HG02763 (cell line): ENCODE data around the gene KIR3DL3.
"Not testable (repeated sequence)": the region's sequence is repeated elsewhere in the genome, so short reads cannot be mapped to it uniquely, and the experiment has no call there.

Source experiments
- ATAC-seq: cut with Tn5 transposase; IDR thresholded peaks from one replicate; pipeline ENCODE4 v1.9.1; 2021; ENCODE audit warnings: mild to moderate bottlenecking, moderate library complexity; ENCODE audit not compliant: unreplicated experiment

Gene KIR3DL3

DNA sequence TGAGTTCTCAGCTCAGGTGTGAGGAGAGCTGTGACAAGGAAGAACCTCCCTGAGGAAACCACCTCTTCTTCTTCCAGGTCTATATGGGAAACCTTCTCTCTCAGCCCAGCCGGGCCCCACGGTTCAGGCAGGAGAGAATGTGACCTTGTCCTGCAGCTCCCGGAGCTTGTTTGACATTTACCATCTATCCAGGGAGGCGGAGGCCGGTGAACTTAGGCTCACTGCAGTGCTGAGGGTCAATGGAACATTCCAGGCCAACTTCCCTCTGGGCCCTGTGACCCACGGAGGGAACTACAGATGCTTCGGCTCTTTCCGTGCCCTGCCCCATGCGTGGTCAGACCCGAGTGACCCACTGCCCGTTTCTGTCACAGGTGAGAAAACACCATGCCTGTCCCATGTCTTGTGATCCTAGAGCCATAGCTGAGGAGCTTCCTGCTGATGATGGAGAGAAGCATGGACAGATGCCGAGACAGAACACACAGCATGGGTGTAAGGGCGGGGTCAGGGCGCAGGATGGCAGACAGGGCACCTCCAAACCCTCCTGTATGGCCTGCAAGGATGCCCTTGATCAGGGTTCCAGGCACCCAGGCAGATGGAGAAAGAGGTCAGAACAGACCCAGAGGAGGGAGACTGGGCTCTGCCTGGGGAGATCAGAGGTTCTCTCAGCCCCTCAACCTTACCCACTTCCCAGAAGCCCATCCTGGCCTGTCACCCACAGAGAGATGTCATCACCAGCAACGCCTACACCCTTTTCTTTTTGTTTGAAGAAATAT is 5.4 kb downstream of the KIR3DL3 start:
- ATAC-seq = no peak

- no peak for ATAC-seq
Observed at GRCh38 chr19:54731191-54731590, 6.9 kb downstream of the KIR3DL3 start.

DNA sequence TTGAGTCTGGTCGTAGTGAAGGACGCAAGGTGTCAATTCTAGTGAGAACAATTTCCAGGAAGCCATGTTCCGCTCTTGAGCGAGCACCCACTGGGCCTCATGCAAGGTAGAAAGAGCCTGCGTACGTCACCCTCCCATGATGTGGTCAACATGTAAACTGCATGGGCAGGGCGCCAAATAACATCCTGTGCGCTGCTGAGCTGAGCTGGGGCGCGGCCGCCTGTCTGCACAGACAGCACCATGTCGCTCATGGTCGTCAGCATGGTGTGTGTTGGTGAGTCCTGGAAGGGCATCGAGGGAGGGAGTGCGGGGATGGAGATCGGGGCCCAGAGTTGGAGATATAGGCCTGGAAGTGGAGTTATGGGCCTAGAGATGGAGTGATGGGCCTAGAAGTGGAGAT is 14.1 kb downstream of the KIR3DL3 start, which contains the start of gene KIR2DL3:
Gene KIR2DL3, plus strand, starts transcription at position 208 of the 400 bp plus-strand sequence. Its CDS starts 33 bp downstream, at position 241.
- ATAC-seq = not testable (repeated sequence)

DNA sequence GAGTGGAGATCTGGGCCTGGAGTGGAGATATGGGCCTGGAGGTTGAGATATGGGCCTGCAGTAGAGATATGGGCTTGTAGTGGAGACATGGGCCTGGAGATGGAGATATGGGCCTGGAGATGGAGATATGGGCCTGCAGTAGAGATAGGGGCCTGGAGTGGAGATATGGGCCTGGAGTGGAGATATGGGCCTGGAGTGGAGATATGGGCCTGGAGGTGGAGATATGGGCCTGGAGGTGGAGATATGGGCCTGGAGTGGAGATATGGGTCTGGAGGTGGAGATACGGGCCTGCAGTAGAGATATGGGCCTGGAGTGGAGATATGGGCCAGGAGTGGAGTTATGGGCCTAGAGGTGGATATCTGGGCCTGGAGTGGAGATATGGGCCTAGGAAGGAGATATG is 14.5 kb downstream of the KIR3DL3 start:
- ATAC-seq = no peak

DNA sequence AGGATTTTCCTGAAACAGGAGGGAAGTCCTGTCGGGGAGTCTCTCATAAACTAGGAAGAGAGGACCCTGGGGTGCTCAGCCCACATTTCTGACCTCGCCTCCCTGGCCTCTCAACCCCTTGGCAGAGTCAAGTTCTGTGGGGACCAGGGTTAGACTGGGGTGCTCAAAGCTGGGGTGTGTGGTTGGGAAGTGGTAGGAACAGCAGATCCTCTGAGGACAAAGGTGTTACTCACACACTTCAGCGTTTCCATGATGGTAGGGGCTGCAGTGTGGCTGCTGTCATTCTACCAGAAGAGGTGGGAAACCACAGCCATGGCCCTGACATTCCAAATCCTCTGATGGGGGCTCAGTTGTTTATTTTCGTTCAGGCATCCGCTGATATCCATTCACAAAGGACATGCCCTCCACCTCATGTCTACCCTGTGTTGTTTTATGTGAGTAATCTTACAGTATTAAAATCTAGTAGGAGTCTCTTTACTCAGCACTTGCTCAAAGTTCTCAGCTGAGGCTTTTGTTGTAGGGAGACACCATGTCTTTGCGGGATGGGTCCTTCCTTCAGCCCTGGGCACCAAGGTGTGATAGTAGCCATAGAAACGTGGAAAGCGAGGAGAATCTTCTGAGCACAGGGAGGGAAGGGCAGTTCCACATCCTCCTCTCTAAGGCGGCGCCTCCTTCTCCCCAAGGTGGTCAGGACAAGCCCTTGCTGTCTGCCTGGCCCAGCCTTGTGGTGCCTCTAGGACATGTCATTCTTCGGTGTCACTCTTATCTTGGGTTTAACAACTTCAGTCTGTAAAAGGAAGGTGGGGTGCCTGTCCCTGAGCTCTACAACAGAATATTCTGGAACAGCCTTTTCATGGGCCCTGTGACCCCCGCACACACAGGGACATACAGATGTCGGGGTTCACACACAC is 15.6 kb downstream of the KIR3DL3 start:
- no peak for ATAC-seq

DNA sequence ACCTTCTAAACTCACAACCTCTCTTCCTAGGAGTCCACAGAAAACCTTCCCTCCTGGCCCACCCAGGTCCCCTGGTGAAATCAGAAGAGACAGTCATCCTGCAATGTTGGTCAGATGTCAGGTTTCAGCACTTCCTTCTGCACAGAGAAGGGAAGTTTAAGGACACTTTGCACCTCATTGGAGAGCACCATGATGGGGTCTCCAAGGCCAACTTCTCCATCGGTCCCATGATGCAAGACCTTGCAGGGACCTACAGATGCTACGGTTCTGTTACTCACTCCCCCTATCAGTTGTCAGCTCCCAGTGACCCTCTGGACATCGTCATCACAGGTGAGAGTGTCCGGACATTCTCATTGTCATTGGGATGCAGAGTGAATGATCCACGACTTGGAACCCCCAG is 17.7 kb downstream of the KIR3DL3 start:
- ATAC-seq = not testable (repeated sequence)

DNA sequence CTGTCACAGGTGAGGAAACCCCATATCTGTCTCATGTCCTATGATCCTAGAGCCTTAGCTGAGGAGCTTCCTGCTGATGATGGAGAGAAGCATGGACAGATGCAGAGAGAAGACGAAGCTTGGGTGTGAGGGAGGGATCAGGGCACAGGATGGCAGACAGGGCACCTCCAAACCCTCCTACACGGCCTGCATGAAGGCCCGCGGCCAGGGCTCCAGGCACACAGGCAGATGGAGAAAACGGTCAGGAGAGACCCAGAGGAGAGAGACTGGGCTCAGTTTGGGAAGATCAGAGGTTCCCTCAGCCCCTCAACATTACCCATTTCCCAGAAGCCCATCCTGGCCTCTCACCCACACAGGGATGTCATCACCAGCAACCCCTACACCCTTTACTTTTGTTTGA is 19.8 kb downstream of the KIR3DL3 start:
- ATAC-seq = not testable (repeated sequence)

- not testable (repeated sequence) for ATAC-seq
Observed at GRCh38 chr19:54747614-54748322, 23.5 kb downstream of the KIR3DL3 start.

- not testable (repeated sequence) for ATAC-seq
Observed at GRCh38 chr19:54750276-54750675, 26.0 kb downstream of the KIR3DL3 start.

- ATAC-seq = not testable (repeated sequence)
Observed at GRCh38 chr19:54756204-54757110, 32.2 kb downstream of the KIR3DL3 start.

DNA sequence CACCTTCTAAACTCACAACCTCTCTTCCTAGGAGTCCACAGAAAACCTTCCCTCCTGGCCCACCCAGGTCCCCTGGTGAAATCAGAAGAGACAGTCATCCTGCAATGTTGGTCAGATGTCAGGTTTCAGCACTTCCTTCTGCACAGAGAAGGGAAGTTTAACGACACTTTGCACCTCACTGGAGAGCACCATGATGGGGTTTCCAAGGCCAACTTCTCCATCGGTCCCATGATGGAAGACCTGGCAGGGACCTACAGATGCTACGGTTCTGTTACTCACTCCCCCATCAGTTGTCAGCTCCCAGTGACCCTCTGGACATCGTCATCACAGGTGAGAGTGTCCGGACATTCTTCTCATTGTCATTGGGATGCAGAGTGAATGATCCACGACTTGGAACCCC is 34.3 kb downstream of the KIR3DL3 start:
- not testable (repeated sequence) for ATAC-seq

GRCh38 chr19:54764219-54764618 is 40.0 kb downstream of the KIR3DL3 start:
- not testable (repeated sequence) for ATAC-seq

GRCh38 chr19:54766464-54766863 is 42.2 kb downstream of the KIR3DL3 start:
- ATAC-seq = not testable (repeated sequence)

- ATAC-seq = not testable (repeated sequence)
Observed at GRCh38 chr19:54769646-54770045, 45.4 kb downstream of the KIR3DL3 start, which contains the start of gene KIR2DL1. KIR2DL1 (plus strand) TSS chr19:54769793; CDS start chr19:54769851, 58 bp downstream.

- ATAC-seq = not testable (repeated sequence)
Observed at GRCh38 chr19:54770511-54770910, 46.3 kb downstream of the KIR3DL3 start.

DNA sequence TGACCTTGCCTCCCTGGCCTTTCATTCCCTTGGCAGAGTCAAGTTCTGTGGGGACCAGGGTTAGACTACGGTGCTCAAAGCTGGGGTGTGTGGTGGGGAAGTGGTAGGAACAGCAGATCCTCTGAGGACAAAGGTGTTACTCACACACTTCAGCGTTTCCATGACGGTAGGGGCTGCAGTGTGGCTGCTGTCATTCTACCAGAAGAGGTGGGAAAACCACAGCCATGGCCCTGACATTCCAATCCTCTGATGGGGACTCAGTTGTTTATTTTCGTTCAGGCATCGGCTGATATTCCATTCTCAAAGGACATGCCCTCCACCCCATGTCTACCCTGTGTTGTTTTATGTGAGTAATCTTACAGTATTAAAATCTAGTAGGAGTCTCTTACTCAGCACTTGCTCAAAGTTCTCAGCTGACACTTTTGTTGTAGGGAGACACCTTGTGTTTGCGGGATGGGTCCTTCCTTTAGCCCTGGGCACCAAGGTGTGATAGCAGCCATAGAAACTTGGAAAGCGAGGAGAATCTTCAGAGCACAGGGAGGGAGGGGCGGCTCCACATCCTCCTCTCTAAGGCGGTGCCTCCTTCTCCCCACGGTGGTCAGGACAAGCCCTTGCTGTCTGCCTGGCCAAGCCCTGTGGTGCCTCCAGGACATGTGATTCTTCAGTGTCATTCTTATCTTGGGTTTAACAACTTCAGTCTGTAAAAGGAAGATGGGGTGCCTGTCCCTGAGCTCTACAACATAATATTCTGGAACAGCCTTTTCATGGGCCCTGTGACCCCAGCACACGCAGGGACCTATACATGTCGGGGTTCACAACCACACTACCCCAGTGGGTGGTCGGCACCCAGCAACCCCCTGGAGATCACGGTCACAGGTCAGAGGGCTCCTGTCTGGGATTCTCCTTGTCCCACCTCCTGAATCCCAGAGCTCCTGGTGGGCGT is 47.0 kb downstream of the KIR3DL3 start:
- ATAC-seq = not testable (repeated sequence)

GRCh38 chr19:54772666-54773065 is 48.4 kb downstream of the KIR3DL3 start:
- ATAC-seq = not testable (repeated sequence)

DNA sequence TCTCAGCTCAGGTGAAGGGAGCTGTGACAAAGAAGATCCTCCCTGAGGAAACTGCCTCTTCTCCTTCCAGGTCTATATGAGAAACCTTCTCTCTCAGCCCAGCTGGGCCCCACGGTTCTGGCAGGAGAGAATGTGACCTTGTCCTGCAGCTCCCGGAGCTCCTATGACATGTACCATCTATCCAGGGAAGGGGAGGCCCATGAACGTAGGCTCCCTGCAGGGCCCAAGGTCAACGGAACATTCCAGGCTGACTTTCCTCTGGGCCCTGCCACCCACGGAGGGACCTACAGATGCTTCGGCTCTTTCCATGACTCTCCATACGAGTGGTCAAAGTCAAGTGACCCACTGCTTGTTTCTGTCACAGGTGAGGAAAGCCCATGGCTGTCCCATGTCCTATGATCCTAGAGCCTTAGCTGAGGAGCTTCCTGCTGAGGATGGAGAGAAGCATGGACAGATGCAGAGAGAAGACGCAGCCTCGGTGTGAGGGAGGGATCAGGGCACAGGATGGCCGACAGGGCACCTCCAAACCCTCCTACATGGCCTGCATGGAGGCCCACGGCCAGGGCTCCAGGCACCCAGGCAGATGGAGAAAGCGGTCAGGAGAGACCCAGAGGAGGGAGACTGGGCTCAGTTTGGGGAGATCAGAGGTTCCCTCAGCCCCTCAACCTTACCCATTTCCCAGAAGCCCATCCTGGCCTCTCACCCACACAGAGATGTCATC is 51.0 kb downstream of the KIR3DL3 start:
- not testable (repeated sequence) for ATAC-seq
